IPS-18a (cell line): ENCODE measurements around the gene EHBP1.
A peak's percentile ranks its signal among the peaks of the same experiment; 100 is the strongest.

Source experiments
- H3K27ac ChIP-seq: one replicate; pipeline ENCODE4 v1.5.1; 2013; ENCODE audit warnings: low read length
- H3K27me3 ChIP-seq: one replicate; pipeline ENCODE4 v1.6.1; 2013; ENCODE audit warnings: mild to moderate bottlenecking, low read length; ENCODE audit not compliant: control insufficient read depth, insufficient read depth
- H3K36me3 ChIP-seq: one replicate; pipeline ENCODE4 v1.6.1; 2013; ENCODE audit warnings: low read depth, low read length; ENCODE audit not compliant: control insufficient read depth
- H3K4me1 ChIP-seq: one replicate; pipeline ENCODE4 v1.6.1; 2013; ENCODE audit warnings: low read depth, low read length; ENCODE audit not compliant: control insufficient read depth
- H3K4me3 ChIP-seq: one replicate; pipeline ENCODE4 v1.5.1; 2013; ENCODE audit warnings: low read length
- H3K9ac ChIP-seq: one replicate; pipeline ENCODE4 v1.6.1; 2013; ENCODE audit warnings: mild to moderate bottlenecking, low read length, moderate library complexity
- H3K9me3 ChIP-seq: one replicate; pipeline ENCODE4 v1.6.1; 2013; ENCODE audit warnings: low read depth, low read length; ENCODE audit not compliant: control insufficient read depth

Gene EHBP1

GRCh38 chr2:62991605-62992004 lies 286.1 kb downstream of the EHBP1 start:
- H3K9ac ChIP-seq: no peak overlapping the region
- H3K27ac ChIP-seq: no peak overlapping the region
- peaks cover 12% of the 10 kb centered on the region for H3K36me3 ChIP-seq
- no peaks in the 10 kb centered on the region for H3K27me3 ChIP-seq
- H3K4me1 ChIP-seq: peaks cover 3% of the 10 kb centered on the region
- H3K9me3 ChIP-seq: no peaks in the 10 kb centered on the region
- H3K4me3 ChIP-seq: no peak overlapping the region

- no peaks in the 10 kb centered on the region for H3K27me3 ChIP-seq
- no peak overlapping the region for H3K4me3 ChIP-seq
- H3K4me1 ChIP-seq: peaks cover 3% of the 10 kb centered on the region
- no peak overlapping the region for H3K27ac ChIP-seq
- no peaks in the 10 kb centered on the region for H3K9me3 ChIP-seq
- peaks cover 12% of the 10 kb centered on the region for H3K36me3 ChIP-seq
- no peak overlapping the region for H3K9ac ChIP-seq
These were observed 287.0 kb downstream of the EHBP1 start for GRCh38 chr2:62992561-62992960.

GRCh38 chr2:62994206-62994605 lies 288.7 kb downstream of the EHBP1 start:
- H3K4me1 ChIP-seq: peaks cover 3% of the 10 kb centered on the region
- H3K36me3 ChIP-seq: peaks cover 12% of the 10 kb centered on the region
- H3K9ac ChIP-seq: no peak overlapping the region
- H3K27me3 ChIP-seq: no peaks in the 10 kb centered on the region
- H3K9me3 ChIP-seq: no peaks in the 10 kb centered on the region
- no peak overlapping the region for H3K4me3 ChIP-seq
- no peak overlapping the region for H3K27ac ChIP-seq

- Histone ChIP-seq H3K27me3 (no peaks in the 10 kb centered on the region), H3K9ac (no peak overlapping the region), H3K36me3 (peaks cover 12% of the 10 kb centered on the region), H3K4me3 (no peak overlapping the region), H3K9me3 (no peaks in the 10 kb centered on the region), H3K4me1 (peaks cover 3% of the 10 kb centered on the region), H3K27ac (no peak overlapping the region)
These were observed 291.1 kb downstream of the EHBP1 start for GRCh38 chr2:62996534-62997186.

- H3K4me3 ChIP-seq: no peak overlapping the region
- no peaks in the 10 kb centered on the region for H3K4me1 ChIP-seq
- no peak overlapping the region for H3K9ac ChIP-seq
- no peaks in the 10 kb centered on the region for H3K9me3 ChIP-seq
- H3K36me3 ChIP-seq: peaks cover 9% of the 10 kb centered on the region
- no peaks in the 10 kb centered on the region for H3K27me3 ChIP-seq
- no peak overlapping the region for H3K27ac ChIP-seq
These were observed 293.4 kb downstream of the EHBP1 start for GRCh38 chr2:62998949-62999348.

GRCh38 chr2:62999905-63000304 lies 294.4 kb downstream of the EHBP1 start:
- Histone ChIP-seq H3K4me1 (no peaks in the 10 kb centered on the region), H3K27ac (no peak overlapping the region), H3K9me3 (no peaks in the 10 kb centered on the region), H3K27me3 (no peaks in the 10 kb centered on the region), H3K4me3 (no peak overlapping the region), H3K36me3 (peaks cover under 1% of the 10 kb centered on the region), H3K9ac (no peak overlapping the region)

- peaks cover 4% of the 10 kb centered on the region for H3K36me3 ChIP-seq
- no peaks in the 10 kb centered on the region for H3K4me1 ChIP-seq
- H3K4me3 ChIP-seq: no peak overlapping the region
- no peak overlapping the region for H3K27ac ChIP-seq
- H3K9ac ChIP-seq: no peak overlapping the region
- no peaks in the 10 kb centered on the region for H3K27me3 ChIP-seq
- H3K9me3 ChIP-seq: no peaks in the 10 kb centered on the region
These were observed 295.3 kb downstream of the EHBP1 start for GRCh38 chr2:63000801-63001200.

GRCh38 chr2:63001576-63001975 lies 296.1 kb downstream of the EHBP1 start:
- Histone ChIP-seq H3K9me3 (no peaks in the 10 kb centered on the region), H3K36me3 (peaks cover 4% of the 10 kb centered on the region), H3K4me3 (no peak overlapping the region), H3K9ac (no peak overlapping the region), H3K4me1 (no peaks in the 10 kb centered on the region), H3K27me3 (no peaks in the 10 kb centered on the region), H3K27ac (no peak overlapping the region)

GRCh38 chr2:63003351-63003750 lies 297.8 kb downstream of the EHBP1 start:
- Histone ChIP-seq H3K27me3 (no peaks in the 10 kb centered on the region), H3K9ac (no peak overlapping the region), H3K36me3 (peaks cover 4% of the 10 kb centered on the region), H3K4me3 (no peak overlapping the region), H3K27ac (no peak overlapping the region), H3K9me3 (no peaks in the 10 kb centered on the region), H3K4me1 (peaks cover 13% of the 10 kb centered on the region)

GRCh38 chr2:63007813-63008458 lies 302.4 kb downstream of the EHBP1 start:
- Histone ChIP-seq H3K27ac (no peak overlapping the region), H3K36me3 (peaks cover 4% of the 10 kb centered on the region), H3K9ac (no peak overlapping the region), H3K4me3 (peak overlapping the region; percentile 27), H3K9me3 (no peaks in the 10 kb centered on the region), H3K27me3 (no peaks in the 10 kb centered on the region), H3K4me1 (peaks cover 41% of the 10 kb centered on the region)

- Histone ChIP-seq H3K4me3 (peak overlapping the region; percentile 13), H3K9ac (no peak overlapping the region), H3K4me1 (peaks cover 50% of the 10 kb centered on the region), H3K27me3 (no peaks in the 10 kb centered on the region), H3K27ac (no peak overlapping the region), H3K9me3 (no peaks in the 10 kb centered on the region), H3K36me3 (peaks cover 4% of the 10 kb centered on the region)
These were observed 303.3 kb downstream of the EHBP1 start for GRCh38 chr2:63008838-63009237.

- Histone ChIP-seq H3K36me3 (peaks cover 4% of the 10 kb centered on the region), H3K27me3 (no peaks in the 10 kb centered on the region), H3K4me3 (no peak overlapping the region), H3K27ac (no peak overlapping the region), H3K9ac (no peak overlapping the region), H3K4me1 (peaks cover 52% of the 10 kb centered on the region), H3K9me3 (no peaks in the 10 kb centered on the region)
These were observed 304.0 kb downstream of the EHBP1 start for GRCh38 chr2:63009490-63009889.
